Bronchial smooth muscle cell (primary cell): ENCODE measurements around the gene SLITRK2. TPM values are rescaled to one million over a fixed set of nuclear protein-coding genes. Genes with fewer than 3 reads are reported as not detected.

ENCODE experiments used
- total RNA-seq: library from RNA; depleted of rRNA; stranded (reverse); fragments of >200 nt; gene quantifications from 2 replicates; pipeline ENCODE4 v1.2.1, GENCODE V29; 2014

Gene SLITRK2
- total RNA-seq = not detected in 2 replicates

GRCh38 chrX:145817331-145818185 is at the start of gene SLITRK2:
TSS of gene SLITRK2 (plus strand) at chrX:145817829. CDS start at chrX:145822426, 4,597 bp downstream.

